EH (cell line): ENCODE data around the gene FN3K.
"Not testable (repeated sequence)": the region's sequence is repeated elsewhere in the genome, so short reads cannot be mapped to it uniquely, and the experiment has no call there.

Experiments
- DNase-seq: peaks from one replicate; pipeline ENCODE4 v3.0.0-alpha.2; 2015; ENCODE audit warnings: low read depth

Gene FN3K

GRCh38 chr17:82775001-82775823 is 39.8 kb downstream of the FN3K start:
- peak; percentile 45 for DNase-seq

- DNase-seq: no peak
Observed at GRCh38 chr17:82776454-82776853, 41.0 kb downstream of the FN3K start.

GRCh38 chr17:82777778-82778375 is 42.5 kb downstream of the FN3K start:
- DNase-seq: not testable (repeated sequence)

GRCh38 chr17:82779541-82779940 is 44.1 kb downstream of the FN3K start:
- DNase-seq: no peak

DNA sequence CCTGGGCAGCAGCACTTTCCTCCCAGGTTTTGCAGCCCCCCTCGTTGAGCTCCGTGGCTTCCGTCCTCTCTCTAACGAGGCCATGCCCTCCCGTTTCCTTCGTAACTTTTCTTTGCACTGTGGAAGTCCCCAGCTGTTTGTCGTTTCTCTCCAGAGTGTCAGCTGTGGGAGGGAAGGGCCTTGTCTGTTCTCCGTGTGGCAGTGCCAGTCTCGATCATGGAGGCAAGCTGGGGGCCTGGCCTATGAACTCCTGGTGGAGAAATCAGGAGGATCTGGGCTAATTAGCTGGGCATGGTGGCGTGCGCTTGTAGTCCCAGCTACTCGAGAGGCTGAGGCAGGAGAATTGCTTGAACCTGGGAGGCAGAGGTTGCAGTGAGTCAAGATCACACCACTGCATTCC is 44.8 kb downstream of the FN3K start:
- no peak for DNase-seq

GRCh38 chr17:82780971-82781893 is 45.8 kb downstream of the FN3K start:
- DNase-seq: no peak

- DNase-seq: peak; percentile 75
Observed at GRCh38 chr17:82781894-82782274, 46.5 kb downstream of the FN3K start.

- DNase-seq: no peak
Observed at GRCh38 chr17:82782657-82783207, 47.3 kb downstream of the FN3K start.

DNA sequence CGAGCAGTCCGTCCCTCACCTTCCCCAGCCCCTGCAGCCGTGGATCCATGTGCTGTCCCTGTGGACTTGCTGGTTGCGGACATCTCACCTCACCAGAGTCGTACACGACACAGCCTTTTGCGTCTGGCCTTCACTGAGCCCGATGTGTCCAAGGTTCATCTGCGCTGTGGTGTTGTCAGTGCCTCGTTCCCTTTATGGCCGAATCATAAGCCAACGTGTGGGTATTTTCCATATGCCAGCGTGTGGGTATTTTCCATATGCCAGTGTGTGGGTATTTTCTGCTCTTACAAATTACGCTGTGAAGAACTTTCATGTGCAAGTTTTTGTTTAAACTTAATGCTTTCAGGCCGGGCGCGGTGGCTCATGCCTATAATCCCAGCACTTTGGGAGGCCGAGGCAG is 48.1 kb downstream of the FN3K start:
- DNase-seq: no peak

- not testable (repeated sequence) for DNase-seq
Observed at GRCh38 chr17:82785581-82785980, 50.2 kb downstream of the FN3K start.

DNA sequence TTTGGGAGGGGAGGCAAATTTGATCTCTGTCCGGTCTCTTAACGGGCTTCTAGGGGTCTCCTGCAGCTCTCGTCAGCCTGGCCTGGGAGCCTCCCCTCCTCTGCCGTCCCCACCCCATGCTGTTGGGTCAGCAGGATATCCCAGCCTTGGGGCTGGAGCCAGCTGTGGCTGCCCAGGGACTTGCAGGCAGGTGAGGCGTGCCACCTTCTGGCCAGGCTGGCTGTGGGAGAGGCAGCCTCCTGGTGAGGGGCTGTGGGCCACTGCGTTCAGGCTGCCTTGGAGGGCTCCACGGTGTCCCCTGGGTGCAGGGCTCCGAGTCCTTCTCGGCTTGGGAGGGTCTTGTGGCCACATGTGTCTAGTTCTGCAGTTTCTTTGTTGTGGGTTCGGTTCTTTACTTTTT is 51.0 kb downstream of the FN3K start:
- no peak for DNase-seq

GRCh38 chr17:82787081-82787848 is 51.9 kb downstream of the FN3K start:
- no peak for DNase-seq

DNA sequence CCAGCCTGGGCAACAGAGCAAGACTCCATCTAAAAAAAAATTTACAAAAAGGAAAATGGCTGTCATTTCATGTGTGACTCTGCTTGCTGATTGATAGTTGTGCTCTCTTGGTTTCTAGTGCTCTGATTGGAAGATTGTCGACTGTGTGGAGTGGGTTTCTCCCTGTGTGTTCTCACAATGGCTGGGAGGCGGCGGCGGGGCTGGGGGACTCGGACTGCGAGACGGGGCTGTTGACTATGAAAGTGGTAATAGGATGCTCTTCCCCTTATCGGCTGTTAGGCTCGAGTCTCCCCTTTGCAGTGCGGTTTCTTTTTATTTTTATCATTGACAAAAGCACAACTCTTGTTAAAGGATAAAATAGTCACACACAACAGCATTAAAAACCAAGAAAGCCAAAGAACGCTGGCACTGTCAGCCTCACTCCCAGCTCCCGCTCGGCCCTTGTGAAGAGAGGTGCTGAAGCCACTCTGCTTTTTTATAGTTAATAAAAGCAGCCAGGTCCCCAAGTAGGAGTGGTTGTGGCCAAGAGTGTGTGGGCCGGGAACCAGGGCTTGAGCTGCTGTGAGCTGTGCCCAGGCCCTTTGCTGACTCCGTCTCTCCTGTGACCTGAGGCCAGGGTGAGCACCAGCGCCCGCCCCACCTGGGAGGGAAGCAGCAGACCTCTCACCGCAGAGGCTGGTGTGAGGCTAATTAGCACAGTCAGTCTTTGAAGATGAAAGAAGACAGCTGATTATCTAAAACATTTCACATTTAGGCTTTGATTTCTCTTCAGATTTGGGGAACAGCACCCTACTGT is 53.0 kb downstream of the FN3K start:
- no peak for DNase-seq

DNA sequence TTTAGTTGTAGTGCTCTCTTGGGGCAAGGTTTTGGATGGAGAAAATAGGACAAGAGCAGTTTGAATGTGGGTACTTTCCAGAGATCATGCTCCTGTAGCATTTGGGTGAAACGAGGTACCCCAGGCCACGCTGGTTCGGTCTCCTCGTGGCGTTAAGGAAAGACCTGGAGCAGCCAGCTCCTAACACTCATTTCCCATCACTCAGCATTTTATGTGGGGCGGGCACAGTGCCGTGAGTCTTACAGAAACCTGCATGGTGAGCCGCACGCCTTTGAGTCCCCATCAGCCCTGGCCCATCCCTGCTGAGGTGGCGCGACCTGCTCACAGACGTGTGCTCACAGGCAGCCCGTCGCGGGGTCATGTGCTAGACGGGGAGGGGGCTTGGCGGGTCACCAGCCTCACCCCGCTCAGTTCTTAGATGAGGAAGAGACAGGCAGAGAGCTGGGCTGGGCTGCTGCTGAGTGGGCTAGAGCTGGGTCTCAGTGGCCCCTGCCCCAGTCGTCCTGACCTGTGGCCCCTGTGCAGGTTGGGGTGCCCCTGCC is 53.7 kb downstream of the FN3K start:
- no peak for DNase-seq

DNA sequence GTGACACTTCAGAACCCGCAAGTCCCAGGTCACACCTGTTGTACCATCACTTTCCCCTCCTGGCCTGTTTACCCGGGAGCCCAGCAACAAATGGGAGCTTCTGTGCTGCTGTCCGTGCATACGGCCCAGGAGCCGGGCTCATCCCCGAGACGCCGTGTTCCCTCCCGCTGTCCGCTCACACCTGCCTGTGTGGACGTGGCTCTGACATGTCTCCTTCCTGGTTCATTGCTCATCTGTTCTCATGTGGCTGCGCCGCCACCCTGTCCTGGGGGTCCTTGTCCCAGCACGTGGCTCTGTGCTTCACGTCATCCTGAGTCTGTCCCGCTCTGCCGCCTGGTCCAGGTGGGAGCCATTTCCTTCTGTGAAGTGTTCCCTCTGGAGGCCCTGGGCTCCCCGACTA is 54.4 kb downstream of the FN3K start:
- no peak for DNase-seq

GRCh38 chr17:82790391-82790790 is 55.0 kb downstream of the FN3K start:
- DNase-seq: no peak

DNA sequence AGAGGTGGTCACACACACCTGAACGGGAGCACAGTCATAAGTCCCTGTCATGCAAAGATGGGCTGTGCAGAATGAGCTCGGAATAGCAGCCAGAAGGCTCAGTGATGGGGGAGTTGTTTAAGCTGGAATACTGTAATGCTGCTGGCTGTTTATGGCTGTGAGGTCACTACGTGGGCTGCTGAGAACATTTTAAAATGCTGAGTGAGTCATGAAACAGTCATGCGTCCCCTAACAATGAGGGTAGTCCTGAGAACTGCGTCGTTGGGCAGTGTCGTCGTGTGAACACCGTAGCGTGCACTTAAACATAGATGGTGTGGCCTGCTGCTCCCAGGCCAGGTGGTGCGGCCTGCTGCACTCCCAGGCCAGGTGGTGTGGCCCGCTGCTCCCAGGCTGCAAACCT is 56.1 kb downstream of the FN3K start:
- peak; percentile 92 for DNase-seq

GRCh38 chr17:82793974-82794630 is 58.7 kb downstream of the FN3K start:
- no peak for DNase-seq

GRCh38 chr17:82794781-82795482 is 59.5 kb downstream of the FN3K start:
- DNase-seq: no peak
